NCI-H187 treated with DMSO at 0.1 percent for 48 hours (cell line): ENCODE results near the gene RAP2B.

Source experiments
- DNase-seq: peaks from one replicate; lab custom pipeline; 2025; lab: John Stamatoyannopoulos, UW

RAP2B gene

GRCh38 chr3:153195349-153195879 is 33.4 kb downstream of the RAP2B start:
- no peak for DNase-seq

- no peak for DNase-seq
Measured at GRCh38 chr3:153209596-153209995, 47.6 kb downstream of the RAP2B start.

GRCh38 chr3:153210146-153210545 is 48.1 kb downstream of the RAP2B start:
- DNase-seq, result no peak

GRCh38 chr3:153210660-153211059 is 48.6 kb downstream of the RAP2B start:
- no peak for DNase-seq

GRCh38 chr3:153215497-153215896 is 53.5 kb downstream of the RAP2B start:
- DNase-seq, result no peak

GRCh38 chr3:153215966-153216365 is 53.9 kb downstream of the RAP2B start:
- DNase-seq, result no peak

- no peak for DNase-seq
Measured at GRCh38 chr3:153216928-153217327, 54.9 kb downstream of the RAP2B start.

- no peak for DNase-seq
Measured at GRCh38 chr3:153219146-153219545, 57.1 kb downstream of the RAP2B start.
